Glomerular endothelial cell (primary cell): Measurements from ENCODE around the gene PLD6. TPM values are rescaled to one million over a fixed set of nuclear protein-coding genes. Genes with fewer than 3 reads are reported as not detected.
"Not testable (repeated sequence)": the region's sequence is repeated elsewhere in the genome, so short reads cannot be mapped to it uniquely, and the experiment has no call there.

Experiments
- DNase-seq: peaks from one replicate; pipeline ENCODE4 v3.0.0-alpha.2; 2011; ENCODE audit warnings: low read depth, low spot score; ENCODE audit errors: extremely low read depth
- total RNA-seq: library from RNA; depleted of rRNA; stranded (reverse); fragments of >200 nt; gene quantifications from 2 replicates; pipeline ENCODE4 v1.2.3, GENCODE V29; 2015

The PLD6 gene
- 2.0 and 2.3 TPM in 2 replicates for total RNA-seq

GRCh38 chr17:17206124-17206912 lies at the start of gene PLD6:
Gene PLD6, minus strand, starts transcription at chr17:17206333. Its CDS starts 47 bp downstream, at chr17:17206286.
- no peak for DNase-seq

- DNase-seq = not testable (repeated sequence)
Measured at GRCh38 chr17:17255689-17256088, 49.6 kb upstream of the PLD6 start.

GRCh38 chr17:17254036-17254435 lies 47.9 kb upstream of the PLD6 start:
- no peak for DNase-seq

- no peak for DNase-seq
Measured at GRCh38 chr17:17253406-17253805, 47.3 kb upstream of the PLD6 start.

- DNase-seq = no peak
Measured at GRCh38 chr17:17252149-17252661, 46.1 kb upstream of the PLD6 start.

GRCh38 chr17:17246879-17247278 lies 40.7 kb upstream of the PLD6 start:
- no peak for DNase-seq

GRCh38 chr17:17243163-17243562 lies 37.0 kb upstream of the PLD6 start:
- no peak for DNase-seq

GRCh38 chr17:17242246-17242645 lies 36.1 kb upstream of the PLD6 start:
- no peak for DNase-seq

- no peak for DNase-seq
Measured at GRCh38 chr17:17241656-17242055, 35.5 kb upstream of the PLD6 start.

GRCh38 chr17:17239832-17240231 lies 33.7 kb upstream of the PLD6 start:
- no peak for DNase-seq

- DNase-seq = peak; percentile 69
Measured at GRCh38 chr17:17237026-17237799, 31.1 kb upstream of the PLD6 start, which contains the start of gene FLCN. Gene FLCN, minus strand, starts transcription at chr17:17237168. Its CDS starts 9,031 bp downstream, at chr17:17228137.

- DNase-seq = no peak
Measured at GRCh38 chr17:17236295-17237025, 30.3 kb upstream of the PLD6 start.

- no peak for DNase-seq
Measured at GRCh38 chr17:17235212-17236174, 29.4 kb upstream of the PLD6 start.

- no peak for DNase-seq
Measured at GRCh38 chr17:17232303-17232621, 26.1 kb upstream of the PLD6 start.

GRCh38 chr17:17231621-17232302 lies 25.6 kb upstream of the PLD6 start:
- DNase-seq = no peak

- no peak for DNase-seq
Measured at GRCh38 chr17:17229416-17230384, 23.6 kb upstream of the PLD6 start.

GRCh38 chr17:17228521-17229279 lies 22.6 kb upstream of the PLD6 start:
- DNase-seq = no peak
